NB4 (cell line): ENCODE results near the gene CAMK2A.

Experiments used
- POLR2A ChIP-seq: IDR thresholded peaks from 2 replicates; pipeline ENCODE4 v1.6.1; 2011; ENCODE audit warnings: mild to moderate bottlenecking; ENCODE audit not compliant: insufficient read length; ENCODE audit errors: extremely low read depth
- TF ChIP-seq, protein P1 (sequence below): IDR thresholded peaks from one replicate; pipeline ENCODE4 v1.5.1; 2012; ENCODE audit warnings: low read depth, low read length
- TF ChIP-seq, protein P2 (sequence below): IDR thresholded peaks from 2 replicates; pipeline ENCODE4 v1.6.1; 2011; ENCODE audit warnings: low read depth, low read length

DNA sequence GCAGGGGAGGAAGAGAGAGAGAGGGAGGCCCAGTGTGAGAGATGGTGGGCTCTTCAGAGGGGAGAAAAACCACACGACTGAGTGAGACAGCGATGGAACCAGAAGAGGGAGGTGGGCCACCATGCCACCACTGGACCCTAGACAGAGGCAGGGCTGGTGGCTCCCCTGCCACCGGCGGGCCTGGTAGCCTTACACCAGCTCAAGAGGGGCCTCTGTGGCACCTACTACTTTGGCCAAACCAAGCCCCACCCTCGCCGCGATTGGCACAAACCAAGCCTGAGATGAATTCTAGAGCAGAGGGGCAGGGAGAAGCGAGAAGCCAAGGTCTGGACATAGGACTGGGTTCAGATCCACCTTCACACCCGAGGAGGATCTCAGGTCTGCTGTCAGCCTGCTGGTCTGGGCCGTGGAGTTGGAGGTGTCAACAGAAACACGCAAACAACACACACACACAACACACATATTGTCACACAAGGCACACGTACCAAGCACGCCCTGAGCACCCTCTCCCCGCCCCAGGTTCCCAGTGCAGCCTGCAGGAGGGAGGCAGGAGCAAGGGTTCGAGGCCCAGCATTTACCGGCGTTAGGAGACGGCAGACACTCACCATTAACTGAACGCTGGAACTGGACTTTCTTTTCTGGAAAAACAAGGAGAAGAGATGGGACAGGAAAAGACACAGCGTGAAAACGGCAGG lies 50.3 kb downstream of the CAMK2A start:
- TF ChIP-seq, protein P1, sequence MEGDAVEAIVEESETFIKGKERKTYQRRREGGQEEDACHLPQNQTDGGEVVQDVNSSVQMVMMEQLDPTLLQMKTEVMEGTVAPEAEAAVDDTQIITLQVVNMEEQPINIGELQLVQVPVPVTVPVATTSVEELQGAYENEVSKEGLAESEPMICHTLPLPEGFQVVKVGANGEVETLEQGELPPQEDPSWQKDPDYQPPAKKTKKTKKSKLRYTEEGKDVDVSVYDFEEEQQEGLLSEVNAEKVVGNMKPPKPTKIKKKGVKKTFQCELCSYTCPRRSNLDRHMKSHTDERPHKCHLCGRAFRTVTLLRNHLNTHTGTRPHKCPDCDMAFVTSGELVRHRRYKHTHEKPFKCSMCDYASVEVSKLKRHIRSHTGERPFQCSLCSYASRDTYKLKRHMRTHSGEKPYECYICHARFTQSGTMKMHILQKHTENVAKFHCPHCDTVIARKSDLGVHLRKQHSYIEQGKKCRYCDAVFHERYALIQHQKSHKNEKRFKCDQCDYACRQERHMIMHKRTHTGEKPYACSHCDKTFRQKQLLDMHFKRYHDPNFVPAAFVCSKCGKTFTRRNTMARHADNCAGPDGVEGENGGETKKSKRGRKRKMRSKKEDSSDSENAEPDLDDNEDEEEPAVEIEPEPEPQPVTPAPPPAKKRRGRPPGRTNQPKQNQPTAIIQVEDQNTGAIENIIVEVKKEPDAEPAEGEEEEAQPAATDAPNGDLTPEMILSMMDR: no peak
- TF ChIP-seq POLR2A: no peak
- TF ChIP-seq, protein P2, sequence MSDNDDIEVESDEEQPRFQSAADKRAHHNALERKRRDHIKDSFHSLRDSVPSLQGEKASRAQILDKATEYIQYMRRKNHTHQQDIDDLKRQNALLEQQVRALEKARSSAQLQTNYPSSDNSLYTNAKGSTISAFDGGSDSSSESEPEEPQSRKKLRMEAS: no peak
